GM20431 (cell line): Measurements from ENCODE around the gene ZSCAN26.
"Not testable (repeated sequence)": the region's sequence is repeated elsewhere in the genome, so short reads cannot be mapped to it uniquely, and the experiment has no call there.

Experiments used
- in situ Hi-C: fragments of 300-500 bp; cut with MseI, MboI; formaldehyde crosslinking; loops from one replicate; pipeline ENCODE4 v1.15.0; 2020; ENCODE audit warnings: low sequenced_read_pairs; ENCODE audit not compliant: unreplicated experiment

Gene ZSCAN26

GRCh38 chr6:28311139-28311823, 44.3 kb downstream of the ZSCAN26 start:
- in situ Hi-C loops, result no loop called here

GRCh38 chr6:28312939-28313338, 46.0 kb downstream of the ZSCAN26 start:
- in situ Hi-C loops, result no loop called here

- in situ Hi-C loops, result no loop called here
Observed at GRCh38 chr6:28315628-28316027, 48.7 kb downstream of the ZSCAN26 start.

- in situ Hi-C loops, result not testable (repeated sequence)
Observed at GRCh38 chr6:28317866-28318265, 50.9 kb downstream of the ZSCAN26 start.

- in situ Hi-C loops, result no loop called here
Observed at GRCh38 chr6:28322661-28323060, 55.7 kb downstream of the ZSCAN26 start.

GRCh38 chr6:28323813-28324424, 57.0 kb downstream of the ZSCAN26 start:
- in situ Hi-C loops, result no loop called here

- in situ Hi-C loops, result no loop called here
Observed at GRCh38 chr6:28326371-28326948, 59.5 kb downstream of the ZSCAN26 start.
